ENCODE data around the gene RNGTT.

Gene RNGTT

GRCh38 chr6:88810701-88811100 is 152.7 kb downstream of the RNGTT start:
- peaks cover 7% of the 10 kb centered on the region for H3K4me1 ChIP-seq (ENCODE audit: control insufficient read depth, insufficient read depth, low read length)
- H3K4me3 ChIP-seq (ENCODE audit: low read depth, low read length) = no peak overlapping the region
- peaks cover 0 to 4% of the 10 kb centered on the region in 2 experiments; a peak in 1 of 3 replicates for H3K36me3 ChIP-seq (ENCODE audit: control insufficient read depth in 2 of 2, insufficient read depth in 1 of 2, low read length in 2 of 2)
- CTCF ChIA-PET = no interaction called here
- no peak overlapping the region for H3K27ac ChIP-seq (ENCODE audit: extremely low read depth, low read depth, low read length)
- POLR2A ChIA-PET = no interaction called here
- H3K9me3 ChIP-seq (ENCODE audit: control insufficient read depth, insufficient read depth, low read depth, low read length) = no peaks in the 10 kb centered on the region
- TF ChIP-seq ZNF184 (tag by site-specific recombination; IDR thresholded peaks at IDR 0.05) (no peak), ZNF354C (tag by site-specific recombination; IDR thresholded peaks at IDR 0.05; ENCODE audit: borderline replicate concordance, low read depth) (no peak), ZNF211 (tag by site-specific recombination; IDR thresholded peaks at IDR 0.05; ENCODE audit: low read depth) (no peak), MEIS1 (CRISPR knock-in tag; IDR thresholded peaks at IDR 0.05; ENCODE audit: borderline replicate concordance) (no peak), ZNF26 (tag by site-specific recombination; IDR thresholded peaks at IDR 0.05) (no peak), REST (tag by site-specific recombination; IDR thresholded peaks at IDR 0.05) (no peak), ZBTB21 (tag by site-specific recombination; IDR thresholded peaks at IDR 0.05) (no peak), ZNF274 (IDR thresholded peaks at IDR 0.05; ENCODE audit: low read length) (no peak), ZNF274 (tag by site-specific recombination; IDR thresholded peaks at IDR 0.05; ENCODE audit: borderline replicate concordance) (no peak), ZNF223 (tag by site-specific recombination; IDR thresholded peaks at IDR 0.05) (no peak), SETDB1 (IDR thresholded peaks at IDR 0.05; ENCODE audit: insufficient read length, low read length) (no peak), ZFP41 (tag by site-specific recombination; IDR thresholded peaks at IDR 0.05; ENCODE audit: borderline replicate concordance) (no peak), PRDM1 (tag by site-specific recombination; IDR thresholded peaks at IDR 0.05) (no peak), PRDM10 (tag by site-specific recombination; IDR thresholded peaks at IDR 0.05) (no peak), ZBTB26 (tag by site-specific recombination; optimal IDR thresholded peaks at IDR 0.05) (no peak), ZNF18 (tag by site-specific recombination; IDR thresholded peaks at IDR 0.05) (no peak)
- TF ChIP-seq, protein P1, sequence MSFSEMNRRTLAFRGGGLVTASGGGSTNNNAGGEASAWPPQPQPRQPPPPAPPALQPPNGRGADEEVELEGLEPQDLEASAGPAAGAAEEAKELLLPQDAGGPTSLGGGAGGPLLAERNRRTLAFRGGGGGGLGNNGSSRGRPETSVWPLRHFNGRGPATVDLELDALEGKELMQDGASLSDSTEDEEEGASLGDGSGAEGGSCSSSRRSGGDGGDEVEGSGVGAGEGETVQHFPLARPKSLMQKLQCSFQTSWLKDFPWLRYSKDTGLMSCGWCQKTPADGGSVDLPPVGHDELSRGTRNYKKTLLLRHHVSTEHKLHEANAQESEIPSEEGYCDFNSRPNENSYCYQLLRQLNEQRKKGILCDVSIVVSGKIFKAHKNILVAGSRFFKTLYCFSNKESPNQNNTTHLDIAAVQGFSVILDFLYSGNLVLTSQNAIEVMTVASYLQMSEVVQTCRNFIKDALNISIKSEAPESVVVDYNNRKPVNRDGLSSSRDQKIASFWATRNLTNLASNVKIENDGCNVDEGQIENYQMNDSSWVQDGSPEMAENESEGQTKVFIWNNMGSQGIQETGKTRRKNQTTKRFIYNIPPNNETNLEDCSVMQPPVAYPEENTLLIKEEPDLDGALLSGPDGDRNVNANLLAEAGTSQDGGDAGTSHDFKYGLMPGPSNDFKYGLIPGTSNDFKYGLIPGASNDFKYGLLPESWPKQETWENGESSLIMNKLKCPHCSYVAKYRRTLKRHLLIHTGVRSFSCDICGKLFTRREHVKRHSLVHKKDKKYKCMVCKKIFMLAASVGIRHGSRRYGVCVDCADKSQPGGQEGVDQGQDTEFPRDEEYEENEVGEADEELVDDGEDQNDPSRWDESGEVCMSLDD (tag by site-specific recombination; IDR thresholded peaks at IDR 0.05) = no peak
- TF ChIP-seq, protein P2, sequence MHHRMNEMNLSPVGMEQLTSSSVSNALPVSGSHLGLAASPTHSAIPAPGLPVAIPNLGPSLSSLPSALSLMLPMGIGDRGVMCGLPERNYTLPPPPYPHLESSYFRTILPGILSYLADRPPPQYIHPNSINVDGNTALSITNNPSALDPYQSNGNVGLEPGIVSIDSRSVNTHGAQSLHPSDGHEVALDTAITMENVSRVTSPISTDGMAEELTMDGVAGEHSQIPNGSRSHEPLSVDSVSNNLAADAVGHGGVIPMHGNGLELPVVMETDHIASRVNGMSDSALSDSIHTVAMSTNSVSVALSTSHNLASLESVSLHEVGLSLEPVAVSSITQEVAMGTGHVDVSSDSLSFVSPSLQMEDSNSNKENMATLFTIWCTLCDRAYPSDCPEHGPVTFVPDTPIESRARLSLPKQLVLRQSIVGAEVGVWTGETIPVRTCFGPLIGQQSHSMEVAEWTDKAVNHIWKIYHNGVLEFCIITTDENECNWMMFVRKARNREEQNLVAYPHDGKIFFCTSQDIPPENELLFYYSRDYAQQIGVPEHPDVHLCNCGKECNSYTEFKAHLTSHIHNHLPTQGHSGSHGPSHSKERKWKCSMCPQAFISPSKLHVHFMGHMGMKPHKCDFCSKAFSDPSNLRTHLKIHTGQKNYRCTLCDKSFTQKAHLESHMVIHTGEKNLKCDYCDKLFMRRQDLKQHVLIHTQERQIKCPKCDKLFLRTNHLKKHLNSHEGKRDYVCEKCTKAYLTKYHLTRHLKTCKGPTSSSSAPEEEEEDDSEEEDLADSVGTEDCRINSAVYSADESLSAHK (tag by site-specific recombination; IDR thresholded peaks at IDR 0.05) = no peak
- TF ChIP-seq, protein P3, sequence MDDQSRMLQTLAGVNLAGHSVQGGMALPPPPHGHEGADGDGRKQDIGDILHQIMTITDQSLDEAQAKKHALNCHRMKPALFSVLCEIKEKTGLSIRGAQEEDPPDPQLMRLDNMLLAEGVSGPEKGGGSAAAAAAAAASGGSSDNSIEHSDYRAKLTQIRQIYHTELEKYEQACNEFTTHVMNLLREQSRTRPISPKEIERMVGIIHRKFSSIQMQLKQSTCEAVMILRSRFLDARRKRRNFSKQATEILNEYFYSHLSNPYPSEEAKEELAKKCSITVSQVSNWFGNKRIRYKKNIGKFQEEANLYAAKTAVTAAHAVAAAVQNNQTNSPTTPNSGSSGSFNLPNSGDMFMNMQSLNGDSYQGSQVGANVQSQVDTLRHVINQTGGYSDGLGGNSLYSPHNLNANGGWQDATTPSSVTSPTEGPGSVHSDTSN (CRISPR knock-in tag; IDR thresholded peaks at IDR 0.05) = no peak

Measured in HEK293 (cell line).